ENCODE results near the gene ZBTB38. TPM values are rescaled to one million over a fixed set of nuclear protein-coding genes. Genes with fewer than 3 reads are reported as not detected.
A peak's percentile ranks its signal among the peaks of the same experiment; 100 is the strongest.

ZBTB38 gene
- total RNA-seq, 2 experiments from 2014 or later: 16.3 to 18.6 TPM

GRCh38 chr3:141392897-141393734, 24.8 kb downstream of the ZBTB38 start:
- H3K4me1 Mint-ChIP-seq (ENCODE audit: low read depth): peaks cover 4% of the 10 kb centered on the region
- peaks cover 2% of the 10 kb centered on the region for H3K9me3 Mint-ChIP-seq
- no peaks in the 10 kb centered on the region for H3K36me3 Mint-ChIP-seq (ENCODE audit: low read depth)
- intact Hi-C loops (cut with micrococcal nuclease): no loop called here
- H3K4me3 Mint-ChIP-seq: no peak overlapping the region
- H3K27ac Mint-ChIP-seq: no peak overlapping the region
- CTCF ChIA-PET: no interaction called here
- DNase-seq: no peak
- no peaks in the 10 kb centered on the region for H3K27me3 Mint-ChIP-seq (ENCODE audit: low read depth)

DNA sequence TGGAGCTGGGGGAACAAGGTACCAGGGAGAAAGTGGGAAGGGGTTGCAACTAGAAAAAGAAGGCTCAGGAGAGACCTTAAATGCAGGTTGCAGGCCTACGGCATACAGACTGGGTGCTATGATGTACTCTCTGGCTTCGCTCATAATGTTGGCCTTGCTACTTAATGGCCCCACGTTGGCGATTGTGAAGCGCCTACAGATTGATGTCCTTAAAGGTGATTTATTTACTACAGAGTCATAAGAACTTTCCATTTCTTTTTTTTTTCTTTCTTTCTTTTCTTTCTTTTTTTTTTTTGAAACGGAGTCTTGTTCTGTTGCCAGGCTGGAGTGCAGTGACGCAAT, 25.4 kb downstream of the ZBTB38 start:
- peaks cover 4% of the 10 kb centered on the region for H3K4me1 Mint-ChIP-seq (ENCODE audit: low read depth)
- CTCF ChIA-PET: no interaction called here

GRCh38 chr3:141394560-141394959, 26.3 kb downstream of the ZBTB38 start:
- intact Hi-C loops (cut with micrococcal nuclease): no loop called here
- peaks cover 2% of the 10 kb centered on the region for H3K9me3 Mint-ChIP-seq
- peaks cover 4% of the 10 kb centered on the region for H3K4me1 Mint-ChIP-seq (ENCODE audit: low read depth)
- no peak overlapping the region for H3K4me3 Mint-ChIP-seq
- no peak overlapping the region for H3K27ac Mint-ChIP-seq
- H3K36me3 Mint-ChIP-seq (ENCODE audit: low read depth): no peaks in the 10 kb centered on the region
- no peak for DNase-seq
- no peaks in the 10 kb centered on the region for H3K27me3 Mint-ChIP-seq (ENCODE audit: low read depth)
- CTCF ChIA-PET: no interaction called here

More for the DNA sequence above, 25.4 kb downstream of the ZBTB38 start:
- no peak overlapping the region for H3K4me3 Mint-ChIP-seq
- H3K27me3 Mint-ChIP-seq (ENCODE audit: low read depth): no peaks in the 10 kb centered on the region
- H3K9me3 Mint-ChIP-seq: peaks cover 2% of the 10 kb centered on the region
- no peaks in the 10 kb centered on the region for H3K36me3 Mint-ChIP-seq (ENCODE audit: low read depth)
- intact Hi-C loops (cut with micrococcal nuclease): no loop called here
- no peak overlapping the region for H3K27ac Mint-ChIP-seq
- DNase-seq: no peak

DNA sequence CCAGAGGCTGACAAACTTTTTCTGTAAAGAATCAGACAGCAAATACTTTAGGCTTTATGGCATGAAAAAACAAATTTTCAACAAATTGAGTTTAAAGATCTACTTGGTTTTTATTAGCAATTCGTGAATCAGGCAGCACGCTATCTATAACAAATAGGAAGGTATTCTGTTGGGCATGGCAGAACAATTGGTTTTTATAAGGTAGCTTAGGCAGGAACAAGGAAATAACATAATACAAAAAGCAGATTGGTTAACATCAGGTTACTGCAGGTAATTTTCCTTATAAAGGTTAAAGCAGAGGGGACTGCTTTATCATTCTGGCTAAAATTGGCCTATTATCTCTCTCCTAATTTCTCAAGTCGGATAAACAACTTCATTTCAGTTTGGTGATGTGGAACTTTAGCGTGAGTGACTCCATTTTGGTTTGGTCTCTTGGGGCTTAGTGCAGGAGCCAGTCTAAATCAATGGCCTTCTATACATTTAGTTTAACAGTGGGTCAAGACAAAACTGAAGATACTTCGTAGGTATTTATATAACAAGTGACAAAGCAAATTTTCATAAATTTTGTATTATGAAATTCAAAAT, 26.8 kb downstream of the ZBTB38 start:
- intact Hi-C loops (cut with micrococcal nuclease): no loop called here
- CTCF ChIA-PET: no interaction called here
- peaks cover 2% of the 10 kb centered on the region for H3K9me3 Mint-ChIP-seq
- no peak for DNase-seq
- no peak overlapping the region for H3K27ac Mint-ChIP-seq
- H3K36me3 Mint-ChIP-seq (ENCODE audit: low read depth): no peaks in the 10 kb centered on the region
- no peak overlapping the region for H3K4me3 Mint-ChIP-seq
- no peaks in the 10 kb centered on the region for H3K27me3 Mint-ChIP-seq (ENCODE audit: low read depth)
- peaks cover 10% of the 10 kb centered on the region for H3K4me1 Mint-ChIP-seq (ENCODE audit: low read depth)

DNA sequence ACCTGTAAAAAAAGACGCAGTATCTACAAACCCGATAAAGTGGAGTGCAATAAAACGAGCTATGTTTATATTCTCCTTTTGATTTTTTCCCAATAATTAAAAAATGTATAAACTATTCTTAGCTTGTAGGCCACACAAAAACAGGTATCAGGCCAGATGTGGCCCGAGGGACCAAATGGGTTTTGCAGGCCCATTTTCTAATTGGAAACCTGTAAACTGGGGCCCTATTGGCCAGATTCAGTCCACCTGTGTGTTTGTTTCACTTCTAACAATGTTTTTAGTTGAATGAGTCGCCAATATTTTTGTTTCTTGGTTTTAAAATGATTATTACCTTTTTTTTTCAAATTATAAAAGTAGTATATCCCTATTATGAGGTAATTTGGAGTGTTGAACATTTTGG, 29.7 kb downstream of the ZBTB38 start:
- intact Hi-C loops (cut with micrococcal nuclease): no loop called here
- Mint-ChIP-seq H3K36me3 (ENCODE audit: low read depth) (no peaks in the 10 kb centered on the region), H3K27me3 (ENCODE audit: low read depth) (no peaks in the 10 kb centered on the region), H3K27ac (no peak overlapping the region), H3K9me3 (peaks cover 2% of the 10 kb centered on the region), H3K4me1 (ENCODE audit: low read depth) (peaks cover 25% of the 10 kb centered on the region), H3K4me3 (no peak overlapping the region)
- CTCF ChIA-PET: interaction anchor here (0.7 to 1.6 kb wide), 3 partner anchors 17 to 57 kb away, joined by 3 to 4 read pairs (median 3); no protein-coding TSS in a partner anchor
- DNase-seq: no peak

- H3K36me3 Mint-ChIP-seq (ENCODE audit: low read depth): no peaks in the 10 kb centered on the region
- no peak overlapping the region for H3K27ac Mint-ChIP-seq
- no peak for DNase-seq
- CTCF ChIA-PET: no interaction called here
- peaks cover 33% of the 10 kb centered on the region for H3K4me1 Mint-ChIP-seq (ENCODE audit: low read depth)
- no peaks in the 10 kb centered on the region for H3K27me3 Mint-ChIP-seq (ENCODE audit: low read depth)
- no peak overlapping the region for H3K4me3 Mint-ChIP-seq
- H3K9me3 Mint-ChIP-seq: peaks cover 2% of the 10 kb centered on the region
- intact Hi-C loops (cut with micrococcal nuclease): no loop called here
These were observed 30.9 kb downstream of the ZBTB38 start for GRCh38 chr3:141399200-141399599.

DNA sequence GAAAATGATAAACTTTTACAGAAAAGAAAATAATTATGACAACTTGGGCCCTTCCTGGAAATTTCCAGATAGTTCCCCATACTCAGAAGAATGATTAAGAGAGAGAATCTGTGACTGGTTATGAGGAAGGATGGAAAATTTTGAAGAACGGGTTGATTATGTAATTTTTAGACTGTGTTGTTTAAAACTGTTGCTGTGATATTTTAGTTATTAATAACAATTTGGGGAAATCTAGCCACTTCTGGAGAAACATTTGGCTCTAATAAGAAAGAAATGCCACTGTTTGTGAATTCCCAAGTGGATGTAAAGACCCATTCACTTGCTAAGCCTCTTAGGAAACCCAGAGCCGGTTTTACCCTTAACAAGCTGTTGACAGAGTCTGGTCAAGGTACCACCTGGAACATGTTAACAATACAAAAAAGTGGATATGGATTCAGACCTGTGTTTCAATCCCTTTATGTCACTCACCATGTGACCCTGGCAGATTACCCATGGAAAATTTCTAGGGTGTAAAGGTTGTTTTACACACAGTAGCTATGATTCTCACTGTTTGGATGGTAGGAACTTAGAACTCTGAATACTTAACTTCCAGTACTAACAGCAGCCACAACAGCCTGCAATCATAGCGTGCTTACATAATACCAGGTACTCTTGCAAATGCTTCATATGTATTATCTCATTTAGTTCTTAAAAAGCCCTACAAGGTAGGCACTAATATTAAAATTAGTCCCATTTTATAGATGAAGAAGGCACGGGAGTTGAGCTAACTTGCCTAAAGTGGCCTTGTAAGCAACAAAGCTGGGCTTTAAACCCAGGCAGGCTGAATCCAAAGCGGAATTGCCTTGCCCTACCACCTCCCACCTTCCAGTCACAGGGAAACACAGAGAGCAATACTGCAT, 32.0 kb downstream of the ZBTB38 start:
- intact Hi-C loops (cut with micrococcal nuclease): loop anchor here (1.0 kb wide), 1 partner anchor 30 kb away; no protein-coding TSS in a partner anchor

DNA sequence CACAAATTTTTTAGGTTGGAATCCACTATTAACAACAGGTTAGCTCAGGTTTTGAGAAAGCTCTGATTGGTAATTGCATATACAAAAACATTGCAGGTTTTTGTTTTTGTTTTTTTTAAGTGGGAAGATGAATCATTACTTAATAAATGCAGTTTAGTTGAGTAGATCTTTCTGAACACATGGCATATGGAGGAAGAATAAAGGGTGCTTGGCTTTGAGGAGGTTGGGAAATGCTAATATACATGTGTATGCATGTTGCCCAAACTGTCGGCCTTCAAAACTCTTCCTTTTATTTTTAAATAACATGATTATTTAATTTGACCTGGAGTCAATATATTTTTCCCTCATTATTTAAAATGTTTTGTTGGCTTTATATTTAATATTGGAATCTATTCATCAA, 32.8 kb downstream of the ZBTB38 start:
- H3K9me3 Mint-ChIP-seq: peaks cover 2% of the 10 kb centered on the region
- H3K27ac Mint-ChIP-seq: peak overlapping the region; percentile 37
- CTCF ChIA-PET: interaction anchor here (0.7 to 1.3 kb wide), 8 partner anchors 13 to 89 kb away, joined by 3 to 5 read pairs (median 4); no protein-coding TSS in a partner anchor
- no peak overlapping the region for H3K4me3 Mint-ChIP-seq
- peaks cover 42% of the 10 kb centered on the region for H3K4me1 Mint-ChIP-seq (ENCODE audit: low read depth)
- no peak for DNase-seq
- H3K36me3 Mint-ChIP-seq (ENCODE audit: low read depth): no peaks in the 10 kb centered on the region
- H3K27me3 Mint-ChIP-seq (ENCODE audit: low read depth): no peaks in the 10 kb centered on the region
- intact Hi-C loops (cut with micrococcal nuclease): no loop called here

More for the DNA sequence above, 32.0 kb downstream of the ZBTB38 start:
- Mint-ChIP-seq H3K27me3 (ENCODE audit: low read depth) (no peaks in the 10 kb centered on the region), H3K4me3 (no peak overlapping the region), H3K27ac (no peak overlapping the region), H3K36me3 (ENCODE audit: low read depth) (no peaks in the 10 kb centered on the region), H3K9me3 (peaks cover 2% of the 10 kb centered on the region), H3K4me1 (ENCODE audit: low read depth) (peaks cover 36% of the 10 kb centered on the region)
- CTCF ChIA-PET: interaction anchor here (0.7 to 1.3 kb wide), 9 partner anchors 14 to 89 kb away, joined by 3 to 5 read pairs (median 3); no protein-coding TSS in a partner anchor
- DNase-seq: no peak

DNA sequence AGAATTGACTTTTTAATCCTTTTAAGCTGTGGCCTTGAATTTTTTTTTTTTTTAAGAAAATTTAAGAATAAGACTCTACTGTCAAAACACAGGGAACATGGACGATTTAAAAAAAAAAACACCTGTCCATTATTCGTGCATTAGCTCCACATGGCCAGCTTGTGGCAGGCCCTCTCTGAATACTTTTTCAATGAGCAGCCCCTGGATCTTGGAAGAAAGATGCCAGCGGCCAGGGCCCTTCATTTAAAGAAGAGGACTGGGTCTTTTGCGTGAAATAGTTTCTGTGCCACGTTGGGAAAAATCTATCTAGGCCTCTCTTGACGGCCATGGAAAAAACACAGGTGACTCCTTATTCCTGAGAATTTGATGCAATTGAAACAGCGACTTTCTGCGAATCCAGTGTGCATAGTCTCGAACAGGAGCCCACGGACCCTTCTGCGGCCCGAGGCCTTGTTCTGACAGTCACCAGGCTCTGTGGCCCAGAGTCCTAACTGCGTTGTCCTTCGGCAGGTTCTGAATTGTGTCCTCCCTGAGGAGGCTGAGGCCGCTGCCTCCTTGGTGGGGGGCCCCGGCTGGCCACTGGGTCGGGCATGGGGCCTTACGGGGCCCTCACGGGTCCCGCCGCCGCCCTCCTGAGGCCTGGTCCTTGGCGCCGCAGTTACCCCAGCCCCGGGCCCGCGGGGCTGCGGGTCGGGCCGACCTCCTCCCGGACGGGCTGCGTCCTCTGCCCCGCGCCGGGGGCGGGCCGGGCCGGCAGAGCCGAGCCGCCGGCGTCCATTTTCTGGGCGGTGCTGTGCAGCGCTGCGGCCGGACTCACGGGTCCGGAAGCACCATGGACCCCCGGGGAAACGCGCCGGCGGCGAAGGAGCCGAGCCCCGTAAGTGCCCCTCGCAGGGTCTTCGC, 33.5 kb downstream of the ZBTB38 start:
- Mint-ChIP-seq H3K4me1 (ENCODE audit: low read depth) (peaks cover 48% of the 10 kb centered on the region), H3K27ac (peak overlapping the region; percentile 77), H3K27me3 (ENCODE audit: low read depth) (no peaks in the 10 kb centered on the region), H3K4me3 (peak overlapping the region; percentile 72), H3K36me3 (ENCODE audit: low read depth) (peaks cover 1% of the 10 kb centered on the region), H3K9me3 (no peaks in the 10 kb centered on the region)
- CTCF ChIA-PET: interaction anchor here (1.0 to 1.2 kb wide), 3 partner anchors 18 to 53 kb away, joined by 3 to 4 read pairs (median 3); no protein-coding TSS in a partner anchor
- intact Hi-C loops (cut with micrococcal nuclease): loop anchor here (1.0 kb wide), 1 partner anchor 39 kb away; no protein-coding TSS in a partner anchor
- DNase-seq: peak; percentile 35

DNA sequence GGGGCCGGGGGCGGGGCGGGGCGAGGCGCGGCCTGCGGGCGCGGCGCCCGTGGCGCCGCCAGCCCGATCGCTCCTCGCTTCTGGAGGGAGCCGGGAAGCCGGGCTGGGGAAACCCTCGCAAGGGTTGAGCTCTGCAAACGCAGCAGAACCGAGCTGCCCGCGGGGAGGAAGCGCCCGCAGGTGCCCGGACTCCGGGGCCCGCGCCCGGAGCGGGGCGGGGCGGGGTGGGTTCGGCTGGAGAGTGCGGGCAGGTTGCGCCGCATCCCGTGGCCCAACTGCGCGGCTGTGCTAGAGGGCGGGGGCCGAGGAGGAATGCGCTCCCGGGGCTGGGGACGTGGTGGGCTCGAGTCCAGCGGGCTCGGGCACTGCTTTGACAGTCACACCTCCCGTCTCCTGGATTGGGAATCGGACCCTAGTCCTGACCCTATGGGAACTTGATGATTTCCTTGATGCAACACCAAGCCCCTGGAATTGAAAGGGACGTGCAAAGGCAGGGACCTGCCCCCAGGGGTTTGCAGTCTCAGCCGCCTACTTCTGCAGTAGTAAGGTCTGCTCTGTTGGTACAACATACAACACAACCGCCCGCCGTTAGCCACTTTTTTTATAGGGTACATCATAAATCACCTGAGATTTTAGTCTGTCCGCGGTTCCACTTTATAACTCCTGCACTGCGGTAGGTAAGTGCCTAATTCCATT, 34.3 kb downstream of the ZBTB38 start:
- CTCF ChIA-PET: interaction anchor here (0.9 to 1.6 kb wide), 3 partner anchors 39 to 52 kb away, joined by 3 to 5 read pairs (median 3); no protein-coding TSS in a partner anchor
- H3K4me1 Mint-ChIP-seq (ENCODE audit: low read depth): peaks cover 48% of the 10 kb centered on the region
- no peaks in the 10 kb centered on the region for H3K9me3 Mint-ChIP-seq
- intact Hi-C loops (cut with micrococcal nuclease): loop anchor here (1.0 kb wide), 1 partner anchor 39 kb away; no protein-coding TSS in a partner anchor
- DNase-seq: peak; percentile 45
- no peaks in the 10 kb centered on the region for H3K27me3 Mint-ChIP-seq (ENCODE audit: low read depth)
- H3K27ac Mint-ChIP-seq: peak overlapping the region; percentile 84
- peak overlapping the region; percentile 86 for H3K4me3 Mint-ChIP-seq
- peaks cover 1% of the 10 kb centered on the region for H3K36me3 Mint-ChIP-seq (ENCODE audit: low read depth)

DNA sequence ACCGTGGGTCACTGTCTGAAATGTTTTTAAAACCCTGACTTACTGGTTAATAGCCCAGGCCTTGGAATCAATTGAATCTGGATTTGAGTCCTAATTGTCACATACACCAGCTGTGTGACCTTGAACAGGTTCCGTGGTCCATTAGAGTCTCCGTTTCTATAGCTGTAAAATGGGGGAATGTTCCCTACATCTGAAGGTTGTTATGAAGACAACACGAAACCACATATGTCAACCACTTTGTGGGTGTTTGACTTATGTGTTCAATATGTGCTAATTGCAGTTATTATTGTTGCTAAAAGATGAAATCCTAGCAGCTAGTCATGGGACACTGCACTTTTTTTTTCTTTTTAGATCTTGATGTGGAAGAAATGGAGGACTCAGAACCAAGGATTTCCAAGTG, 35.3 kb downstream of the ZBTB38 start:
- Mint-ChIP-seq H3K4me3 (no peak overlapping the region), H3K27me3 (ENCODE audit: low read depth) (no peaks in the 10 kb centered on the region), H3K36me3 (ENCODE audit: low read depth) (peaks cover 1% of the 10 kb centered on the region), H3K27ac (no peak overlapping the region), H3K4me1 (ENCODE audit: low read depth) (peaks cover 50% of the 10 kb centered on the region), H3K9me3 (no peaks in the 10 kb centered on the region)
- CTCF ChIA-PET: interaction anchor here (1.1 to 1.6 kb wide), 5 partner anchors 8 to 49 kb away, joined by 3 to 5 read pairs (median 5); no protein-coding TSS in a partner anchor
- intact Hi-C loops (cut with micrococcal nuclease): no loop called here
- no peak for DNase-seq

Measured in activated naive CD4-positive, alpha-beta T cell treated with anti-CD3 and anti-CD28 coated beads for 36 hours (primary cell).